ENCODE measurements around the gene EXOSC1.

- TF ChIP-seq CTCF (IDR thresholded peaks at IDR 0.05), result no peak
- TF ChIP-seq EP300 (IDR thresholded peaks at IDR 0.05), result no peak
Measured at GRCh38 chr10:97485647-97486281, 40.0 kb upstream of the EXOSC1 start.
